Liver (tissue), 9 donors: Measurements from ENCODE around the gene MISP. TPM values are rescaled to one million over a fixed set of nuclear protein-coding genes. Genes with fewer than 3 reads are reported as not detected.

Experiments
- DNase-seq: peaks from one replicate; pipeline ENCODE4 v3.0.0-alpha.2; 2017; ENCODE audit warnings: low spot score
- H3K27ac ChIP-seq, 2 donors: one replicate each; pipeline ENCODE4 v1.7.0; 2013; ENCODE audit warnings: inconsistent platforms in 2 of 2, low read length in 2 of 2, control low read depth in 1 of 2, low read depth in 1 of 2, mild to moderate bottlenecking in 1 of 2
- H3K27me3 ChIP-seq, 4 donors: one replicate each; pipeline versions ENCODE4 v1.6.1 to v1.7.0; 2013; ENCODE audit warnings: low read length in 3 of 4, inconsistent platforms in 1 of 4, mild to moderate bottlenecking in 1 of 4, moderate library complexity in 1 of 4; ENCODE audit not compliant: control insufficient read depth in 4 of 4, insufficient read depth in 4 of 4
- H3K36me3 ChIP-seq, 4 donors: one replicate each; pipeline versions ENCODE4 v1.6.1 to v1.7.0; 2013; ENCODE audit warnings: low read length in 3 of 4, mild to moderate bottlenecking in 3 of 4, low read depth in 1 of 4, moderate library complexity in 1 of 4; ENCODE audit not compliant: control insufficient read depth in 4 of 4, insufficient read depth in 3 of 4
- H3K4me1 ChIP-seq, 4 donors: one replicate each; pipeline versions ENCODE4 v1.6.1 to v1.7.0; 2013; ENCODE audit warnings: low read length in 3 of 4, mild to moderate bottlenecking in 3 of 4, moderate library complexity in 1 of 4; ENCODE audit not compliant: control insufficient read depth in 4 of 4, insufficient read depth in 4 of 4
- H3K4me3 ChIP-seq, 3 donors: one replicate each; pipeline versions ENCODE4 v1.6.1 to v1.7.0; 2013; ENCODE audit warnings: low read length in 3 of 3, control low read depth in 1 of 3, low read depth in 1 of 3, mild to moderate bottlenecking in 1 of 3
- H3K9ac ChIP-seq, 2 donors: one replicate each; pipeline ENCODE4 v1.7.0; 2013; ENCODE audit warnings: low read length in 2 of 2, mild to moderate bottlenecking in 2 of 2, moderate library complexity in 2 of 2, control low read depth in 1 of 2, low read depth in 1 of 2
- H3K9me3 ChIP-seq, 4 donors: one replicate each; pipeline versions ENCODE4 v1.6.1 to v1.7.0; 2013; ENCODE audit warnings: low read length in 3 of 4; ENCODE audit not compliant: control insufficient read depth in 4 of 4
- EGR1 ChIP-seq, 2 donors: IDR thresholded peaks; 2 replicates each; pipeline ENCODE4 v1.6.1; 2016 to 2018; ENCODE audit warnings: antibody characterized with exemption in 2 of 2, low read depth in 2 of 2
- FOXA1 ChIP-seq: IDR thresholded peaks from 2 replicates; pipeline ENCODE4 v1.6.1; 2016; ENCODE audit warnings: antibody characterized with exemption
- FOXA2 ChIP-seq: IDR thresholded peaks from 2 replicates; pipeline ENCODE4 v1.6.1; 2016; ENCODE audit warnings: antibody characterized with exemption
- HNF4A ChIP-seq, 2 donors: conservative IDR thresholded peaks; 2 replicates each; pipeline ENCODE4 v1.6.1; 2016; ENCODE audit warnings: antibody characterized with exemption in 2 of 2, mild to moderate bottlenecking in 2 of 2
- HNF4G ChIP-seq: IDR thresholded peaks from 2 replicates; pipeline ENCODE4 v1.6.1; 2016; ENCODE audit warnings: antibody characterized with exemption
- JUND ChIP-seq, 2 donors: IDR thresholded peaks; 2 replicates each; pipeline ENCODE4 v1.6.1; 2016; ENCODE audit warnings: antibody characterized with exemption in 2 of 2
- NR2F2 ChIP-seq: IDR thresholded peaks from 2 replicates; pipeline ENCODE4 v1.6.1; 2016; ENCODE audit warnings: antibody characterized with exemption
- RAD21 ChIP-seq, 2 donors: IDR thresholded peaks; 2 replicates each; pipeline ENCODE4 v1.6.1; 2016; ENCODE audit warnings: antibody characterized with exemption in 2 of 2, mild to moderate bottlenecking in 2 of 2
- RXRA ChIP-seq, 2 donors: IDR thresholded peaks; 2 replicates each; pipeline ENCODE4 v1.6.1; 2017 to 2018; ENCODE audit warnings: antibody characterized with exemption in 2 of 2, mild to moderate bottlenecking in 1 of 2
- SP1 ChIP-seq: IDR thresholded peaks from 2 replicates; pipeline ENCODE4 v1.6.1; 2018; ENCODE audit warnings: antibody characterized with exemption, mild to moderate bottlenecking
- TAF1 ChIP-seq: conservative IDR thresholded peaks from 2 replicates; pipeline ENCODE4 v1.6.1; 2016; ENCODE audit warnings: antibody characterized with exemption, mild to moderate bottlenecking
- YY1 ChIP-seq: IDR thresholded peaks from 2 replicates; pipeline ENCODE4 v1.6.1; 2016; ENCODE audit warnings: antibody characterized with exemption, mild to moderate bottlenecking
- WGBS: extraction: QIAGEN DNeasy Blood & Tissue Kit; methylation state at CpG from one replicate; pipeline ENCODE4 v1.1.7; 2013; 5-methylcytosine and 5-hydroxymethylcytosine counted together
- polyA plus RNA-seq, 2 donors: library from polyadenylated mRNA; stranded (reverse) in 1 of 2; unstranded in 1 of 2; fragments of 200-250 nt in 1 of 2; fragments of >200 nt in 1 of 2; fragmentation: Nextera tagmentation in 1 of 2; extraction: Ambion mirVana in 1 of 2; gene quantifications; one replicate each; pipeline versions ENCODE4 v1.2.1 to v1.2.3, GENCODE V29; 2013 to 2015
- total RNA-seq, 2 donors: library from RNA; depleted of rRNA; stranded (reverse); fragments of >200 nt; gene quantifications; one replicate each; pipeline ENCODE4 v1.2.3, GENCODE V29; 2014
- TF ChIP-seq, protein P1 (sequence below): IDR thresholded peaks from 2 replicates; pipeline ENCODE4 v1.6.1; 2016; ENCODE audit warnings: antibody characterized with exemption
- TF ChIP-seq, protein P2 (sequence below): IDR thresholded peaks from 2 replicates; pipeline ENCODE4 v1.6.1; 2016; ENCODE audit warnings: antibody characterized with exemption, mild to moderate bottlenecking
- TF ChIP-seq, protein P3 (sequence below): fragments of 150-350 bp; IDR thresholded peaks from 2 replicates; pipeline ENCODE4 v1.5.1; 2017; ENCODE audit warnings: improper control_type of control experiment, low read depth, low read length; ENCODE audit not compliant: missing input control
- TF ChIP-seq, protein P4 (sequence below): IDR thresholded peaks from 2 replicates; pipeline ENCODE4 v1.6.1; 2016; ENCODE audit warnings: antibody characterized with exemption
- TF ChIP-seq, protein P5 (sequence below): IDR thresholded peaks from 2 replicates; pipeline ENCODE4 v1.6.1; 2016; ENCODE audit warnings: antibody characterized with exemption
- donor health status: healthy.
- donor health status: healthy.
- donor health status: healthy.
- donor health status: healthy.
- donor health status: healthy.

MISP gene
- total and polyA plus RNA-seq, 4 donors: 0.05 to 0.08 TPM; not detected in 2

DNA sequence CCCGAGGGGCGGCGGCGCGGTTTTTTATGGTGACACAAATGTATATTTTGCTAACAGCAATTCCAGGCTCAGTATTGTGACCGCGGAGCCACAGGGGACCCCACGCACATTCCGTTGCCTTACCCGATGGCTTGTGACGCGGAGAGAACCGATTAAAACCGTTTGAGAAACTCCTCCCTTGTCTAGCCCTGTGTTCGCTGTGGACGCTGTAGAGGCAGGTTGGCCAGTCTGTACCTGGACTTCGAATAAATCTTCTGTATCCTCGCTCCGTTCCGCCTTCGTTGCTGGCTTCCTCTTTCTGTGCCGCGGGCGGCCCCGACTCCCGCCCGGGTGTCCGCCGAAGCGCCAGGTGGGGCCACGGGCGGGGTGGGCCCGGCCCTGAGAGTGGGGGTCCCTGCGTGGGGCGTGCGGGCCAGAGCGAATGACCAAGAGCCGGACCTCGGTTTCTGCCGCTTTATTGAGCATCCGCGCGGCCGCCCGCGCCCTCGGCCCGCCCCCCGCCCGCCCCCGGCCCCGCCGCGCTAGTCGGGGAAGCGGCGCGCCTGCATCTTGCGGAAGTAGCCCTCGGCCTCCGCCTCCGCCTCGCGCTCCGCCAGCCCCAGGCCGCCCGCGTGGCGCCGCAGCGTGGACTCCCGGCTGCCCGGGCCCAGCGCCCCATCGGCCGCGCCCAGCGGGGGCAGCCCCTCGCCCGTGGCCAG lies 61.3 kb downstream of the MISP start:
- Histone ChIP-seq H3K36me3 (peaks cover 24 to 41% (median 33%) of the 10 kb centered on the region in 4 donors), H3K4me1 (no peaks in the 10 kb centered on the region), H3K4me3 (no peak overlapping the region), H3K9ac (no peak overlapping the region), H3K9me3 (no peaks in the 10 kb centered on the region), H3K27me3 (no peaks in the 10 kb centered on the region), H3K27ac (no peak overlapping the region)
- 93% methylated on average over 80 of the region's 80 CpGs for WGBS
- no peak for TF ChIP-seq FOXA1
- TF ChIP-seq, protein P1, sequence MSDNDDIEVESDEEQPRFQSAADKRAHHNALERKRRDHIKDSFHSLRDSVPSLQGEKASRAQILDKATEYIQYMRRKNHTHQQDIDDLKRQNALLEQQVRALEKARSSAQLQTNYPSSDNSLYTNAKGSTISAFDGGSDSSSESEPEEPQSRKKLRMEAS: no peak
- TF ChIP-seq FOXA2: no peak
- TF ChIP-seq JUND (IDR thresholded peaks at IDR 0.05): no peak
- TF ChIP-seq EGR1 (IDR thresholded peaks at IDR 0.05; ENCODE audit: low read depth in 2 of 2): no peak
- no peak for TF ChIP-seq HNF4G
- TF ChIP-seq NR2F2: no peak
- TF ChIP-seq, protein P2, sequence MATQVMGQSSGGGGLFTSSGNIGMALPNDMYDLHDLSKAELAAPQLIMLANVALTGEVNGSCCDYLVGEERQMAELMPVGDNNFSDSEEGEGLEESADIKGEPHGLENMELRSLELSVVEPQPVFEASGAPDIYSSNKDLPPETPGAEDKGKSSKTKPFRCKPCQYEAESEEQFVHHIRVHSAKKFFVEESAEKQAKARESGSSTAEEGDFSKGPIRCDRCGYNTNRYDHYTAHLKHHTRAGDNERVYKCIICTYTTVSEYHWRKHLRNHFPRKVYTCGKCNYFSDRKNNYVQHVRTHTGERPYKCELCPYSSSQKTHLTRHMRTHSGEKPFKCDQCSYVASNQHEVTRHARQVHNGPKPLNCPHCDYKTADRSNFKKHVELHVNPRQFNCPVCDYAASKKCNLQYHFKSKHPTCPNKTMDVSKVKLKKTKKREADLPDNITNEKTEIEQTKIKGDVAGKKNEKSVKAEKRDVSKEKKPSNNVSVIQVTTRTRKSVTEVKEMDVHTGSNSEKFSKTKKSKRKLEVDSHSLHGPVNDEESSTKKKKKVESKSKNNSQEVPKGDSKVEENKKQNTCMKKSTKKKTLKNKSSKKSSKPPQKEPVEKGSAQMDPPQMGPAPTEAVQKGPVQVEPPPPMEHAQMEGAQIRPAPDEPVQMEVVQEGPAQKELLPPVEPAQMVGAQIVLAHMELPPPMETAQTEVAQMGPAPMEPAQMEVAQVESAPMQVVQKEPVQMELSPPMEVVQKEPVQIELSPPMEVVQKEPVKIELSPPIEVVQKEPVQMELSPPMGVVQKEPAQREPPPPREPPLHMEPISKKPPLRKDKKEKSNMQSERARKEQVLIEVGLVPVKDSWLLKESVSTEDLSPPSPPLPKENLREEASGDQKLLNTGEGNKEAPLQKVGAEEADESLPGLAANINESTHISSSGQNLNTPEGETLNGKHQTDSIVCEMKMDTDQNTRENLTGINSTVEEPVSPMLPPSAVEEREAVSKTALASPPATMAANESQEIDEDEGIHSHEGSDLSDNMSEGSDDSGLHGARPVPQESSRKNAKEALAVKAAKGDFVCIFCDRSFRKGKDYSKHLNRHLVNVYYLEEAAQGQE: no peak
- TF ChIP-seq SP1: no peak
- no peak for TF ChIP-seq RXRA (IDR thresholded peaks at IDR 0.05)
- no peak for DNase-seq

DNA sequence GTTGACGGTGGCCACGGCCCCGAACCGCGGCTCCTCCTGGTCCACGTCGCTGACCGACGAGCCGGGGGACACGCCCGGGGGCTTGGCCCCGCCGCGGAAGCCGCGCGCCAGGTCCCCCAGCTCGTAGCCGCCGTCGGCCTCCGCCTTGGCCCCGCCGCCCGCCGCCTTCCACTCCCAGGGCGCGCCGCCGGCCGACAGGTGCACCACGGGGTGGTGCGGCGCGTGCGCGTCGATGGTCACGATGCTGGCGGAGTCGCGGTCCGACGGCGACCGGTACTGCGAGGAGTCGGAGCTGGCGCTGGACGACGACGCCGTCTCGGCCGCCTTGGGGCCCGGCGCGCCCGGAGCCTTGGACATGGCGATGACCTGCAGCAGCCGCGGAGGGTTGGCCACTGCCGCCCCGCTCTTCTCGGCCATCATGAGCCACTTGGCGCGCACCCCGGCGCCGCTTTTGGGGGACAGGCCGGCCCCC lies 61.9 kb downstream of the MISP start:
- 94% methylated on average over 72 of the region's 72 CpGs for WGBS
- Histone ChIP-seq H3K9ac (no peak overlapping the region), H3K9me3 (no peaks in the 10 kb centered on the region), H3K27ac (no peak overlapping the region), H3K4me3 (no peak overlapping the region), H3K36me3 (peaks cover 20 to 35% (median 30%) of the 10 kb centered on the region in 4 donors), H3K27me3 (no peaks in the 10 kb centered on the region), H3K4me1 (no peaks in the 10 kb centered on the region)
- no peak for TF ChIP-seq JUND (IDR thresholded peaks at IDR 0.05)
- TF ChIP-seq, protein P2: no peak
- TF ChIP-seq EGR1 (IDR thresholded peaks at IDR 0.05; ENCODE audit: low read depth in 2 of 2): no peak
- TF ChIP-seq FOXA2: no peak
- no peak for TF ChIP-seq TAF1
- TF ChIP-seq, protein P3, sequence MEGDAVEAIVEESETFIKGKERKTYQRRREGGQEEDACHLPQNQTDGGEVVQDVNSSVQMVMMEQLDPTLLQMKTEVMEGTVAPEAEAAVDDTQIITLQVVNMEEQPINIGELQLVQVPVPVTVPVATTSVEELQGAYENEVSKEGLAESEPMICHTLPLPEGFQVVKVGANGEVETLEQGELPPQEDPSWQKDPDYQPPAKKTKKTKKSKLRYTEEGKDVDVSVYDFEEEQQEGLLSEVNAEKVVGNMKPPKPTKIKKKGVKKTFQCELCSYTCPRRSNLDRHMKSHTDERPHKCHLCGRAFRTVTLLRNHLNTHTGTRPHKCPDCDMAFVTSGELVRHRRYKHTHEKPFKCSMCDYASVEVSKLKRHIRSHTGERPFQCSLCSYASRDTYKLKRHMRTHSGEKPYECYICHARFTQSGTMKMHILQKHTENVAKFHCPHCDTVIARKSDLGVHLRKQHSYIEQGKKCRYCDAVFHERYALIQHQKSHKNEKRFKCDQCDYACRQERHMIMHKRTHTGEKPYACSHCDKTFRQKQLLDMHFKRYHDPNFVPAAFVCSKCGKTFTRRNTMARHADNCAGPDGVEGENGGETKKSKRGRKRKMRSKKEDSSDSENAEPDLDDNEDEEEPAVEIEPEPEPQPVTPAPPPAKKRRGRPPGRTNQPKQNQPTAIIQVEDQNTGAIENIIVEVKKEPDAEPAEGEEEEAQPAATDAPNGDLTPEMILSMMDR: no peak
- TF ChIP-seq, protein P4, sequence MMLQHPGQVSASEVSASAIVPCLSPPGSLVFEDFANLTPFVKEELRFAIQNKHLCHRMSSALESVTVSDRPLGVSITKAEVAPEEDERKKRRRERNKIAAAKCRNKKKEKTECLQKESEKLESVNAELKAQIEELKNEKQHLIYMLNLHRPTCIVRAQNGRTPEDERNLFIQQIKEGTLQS: no peak
- no peak for TF ChIP-seq RXRA (IDR thresholded peaks at IDR 0.05)
- TF ChIP-seq, protein P1: no peak
- TF ChIP-seq, protein P5, sequence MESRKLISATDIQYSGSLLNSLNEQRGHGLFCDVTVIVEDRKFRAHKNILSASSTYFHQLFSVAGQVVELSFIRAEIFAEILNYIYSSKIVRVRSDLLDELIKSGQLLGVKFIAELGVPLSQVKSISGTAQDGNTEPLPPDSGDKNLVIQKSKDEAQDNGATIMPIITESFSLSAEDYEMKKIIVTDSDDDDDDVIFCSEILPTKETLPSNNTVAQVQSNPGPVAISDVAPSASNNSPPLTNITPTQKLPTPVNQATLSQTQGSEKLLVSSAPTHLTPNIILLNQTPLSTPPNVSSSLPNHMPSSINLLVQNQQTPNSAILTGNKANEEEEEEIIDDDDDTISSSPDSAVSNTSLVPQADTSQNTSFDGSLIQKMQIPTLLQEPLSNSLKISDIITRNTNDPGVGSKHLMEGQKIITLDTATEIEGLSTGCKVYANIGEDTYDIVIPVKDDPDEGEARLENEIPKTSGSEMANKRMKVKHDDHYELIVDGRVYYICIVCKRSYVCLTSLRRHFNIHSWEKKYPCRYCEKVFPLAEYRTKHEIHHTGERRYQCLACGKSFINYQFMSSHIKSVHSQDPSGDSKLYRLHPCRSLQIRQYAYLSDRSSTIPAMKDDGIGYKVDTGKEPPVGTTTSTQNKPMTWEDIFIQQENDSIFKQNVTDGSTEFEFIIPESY: no peak
- TF ChIP-seq NR2F2: no peak
- TF ChIP-seq FOXA1: no peak
- TF ChIP-seq YY1: no peak
- TF ChIP-seq RAD21 (IDR thresholded peaks at IDR 0.05): no peak
- no peak for TF ChIP-seq HNF4G
- TF ChIP-seq HNF4A (conservative IDR thresholded peaks at IDR 0.05): no peak
- no peak for DNase-seq
